GM18499 (cell line): Measurements from ENCODE around the gene SORBS1.
"Not testable (repeated sequence)": the region's sequence is repeated elsewhere in the genome, so short reads cannot be mapped to it uniquely, and the experiment has no call there.

Experiments used
- ATAC-seq: cut with Tn5 transposase; IDR thresholded peaks from one replicate; pipeline ENCODE4 v1.9.1; 2021; ENCODE audit warnings: moderate number of reproducible peaks; ENCODE audit not compliant: insufficient read depth, unreplicated experiment

Gene SORBS1

DNA sequence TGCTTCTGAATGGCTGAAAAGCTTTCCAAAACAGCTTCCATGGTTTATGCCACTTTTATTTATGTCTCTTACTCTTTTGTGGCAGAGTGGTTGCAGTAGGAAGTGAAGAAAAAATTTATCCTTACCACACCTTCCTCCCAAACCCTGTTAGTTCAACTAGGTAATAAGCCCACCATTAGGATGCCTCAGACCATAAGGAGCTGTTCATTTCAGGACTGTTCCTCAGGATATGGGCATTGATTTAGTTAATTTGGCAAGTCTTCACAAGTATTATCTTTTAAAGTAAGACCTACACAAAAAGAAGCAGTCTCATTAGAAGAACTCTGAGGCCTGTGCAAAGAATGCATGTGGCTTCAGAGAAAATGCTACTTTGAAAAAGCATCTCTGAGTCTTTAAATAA is 187.5 kb downstream of the SORBS1 start:
- no peak for ATAC-seq

DNA sequence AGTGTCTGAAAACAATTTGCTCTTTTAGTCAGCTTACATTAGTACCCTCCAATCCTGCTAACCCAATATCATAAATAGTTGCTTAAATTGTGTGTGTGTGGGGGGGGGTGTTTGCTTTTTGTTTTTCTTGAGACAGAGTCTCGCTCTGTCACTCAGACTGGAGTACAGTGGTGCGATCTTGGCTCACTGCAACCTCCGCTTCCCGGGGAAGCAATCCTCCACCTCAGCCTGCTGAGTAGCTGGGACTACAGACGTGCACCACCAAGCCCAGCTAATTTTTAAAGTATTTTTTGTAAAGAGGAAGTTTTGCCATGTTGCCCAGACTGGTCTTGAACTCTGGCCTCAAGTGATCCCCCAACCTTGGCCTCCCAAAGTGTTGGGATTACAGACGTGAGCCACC is 196.8 kb downstream of the SORBS1 start:
- no peak for ATAC-seq

DNA sequence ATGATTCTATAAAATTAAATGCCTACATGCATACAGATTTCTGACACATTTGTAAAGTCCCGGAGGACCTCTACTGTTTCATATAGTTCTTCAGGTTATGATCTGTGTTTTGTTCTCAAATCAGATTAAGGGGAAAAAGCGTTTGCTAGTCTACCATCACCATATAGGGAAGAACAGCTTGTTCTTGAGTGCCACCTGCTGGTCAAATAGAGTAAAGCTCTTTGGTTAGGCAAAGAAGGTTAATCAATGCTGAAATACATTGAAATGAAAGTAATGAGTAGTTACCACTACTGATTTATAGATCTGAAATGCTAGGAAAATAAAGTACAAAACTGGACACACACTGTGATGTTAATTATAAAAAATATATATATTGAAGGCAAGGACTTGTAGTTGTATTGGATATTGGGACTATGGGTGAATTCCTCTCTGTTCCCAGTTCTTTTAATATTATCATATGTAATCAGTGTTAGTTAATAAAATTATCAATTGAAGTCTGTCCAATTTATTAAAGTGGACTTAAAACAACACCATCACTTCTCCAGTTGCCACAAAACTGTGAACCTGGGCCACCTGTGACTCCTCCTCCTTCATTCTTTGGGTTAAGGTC is 197.8 kb downstream of the SORBS1 start:
- ATAC-seq: peak; percentile 72

DNA sequence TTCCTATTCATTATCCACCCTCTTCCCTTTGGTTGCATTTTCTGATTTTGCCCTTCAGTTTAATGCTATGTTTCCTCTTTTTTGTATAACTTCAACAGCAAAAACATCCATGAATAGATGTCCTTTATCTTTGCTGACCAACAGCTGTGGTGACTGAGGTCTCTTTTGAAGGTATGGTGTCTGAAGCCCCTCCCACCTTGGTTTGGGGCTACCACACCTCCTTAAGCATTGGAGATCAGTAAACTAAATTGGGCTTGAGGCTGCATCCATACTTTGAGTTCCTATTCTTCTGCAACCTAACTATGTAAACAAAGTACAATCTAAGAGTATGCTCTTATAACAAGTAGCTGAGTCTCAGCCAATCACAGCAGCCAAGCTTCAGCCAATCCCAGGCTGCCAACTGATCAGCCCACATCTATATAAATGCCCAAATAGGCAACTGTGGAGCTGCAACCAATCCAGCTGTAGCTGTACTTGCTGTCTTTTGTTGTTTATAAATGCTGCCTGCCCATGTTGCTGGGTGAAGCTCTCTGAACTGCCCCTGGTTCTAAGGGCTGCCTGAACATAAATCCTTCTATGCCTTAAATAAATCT is 201.0 kb downstream of the SORBS1 start:
- no peak for ATAC-seq

DNA sequence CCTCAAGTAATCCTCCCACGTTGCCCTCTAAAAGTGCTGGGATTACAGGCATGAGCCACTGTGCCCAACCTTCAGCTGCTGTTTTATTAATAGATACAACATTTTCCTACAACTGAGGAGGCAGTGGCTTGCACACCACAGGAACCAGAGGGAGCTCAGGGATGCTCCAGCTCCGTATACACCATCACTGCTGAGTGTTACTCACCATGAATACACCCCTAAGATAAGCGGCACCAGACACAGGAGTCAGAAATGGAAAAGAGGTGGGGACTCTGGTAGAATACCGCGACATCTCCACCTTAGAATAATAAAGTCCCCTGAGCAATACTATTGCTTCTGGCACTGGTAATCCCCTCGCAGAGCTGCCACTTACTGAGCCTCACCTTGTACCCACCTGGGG is 201.7 kb downstream of the SORBS1 start:
- no peak for ATAC-seq

DNA sequence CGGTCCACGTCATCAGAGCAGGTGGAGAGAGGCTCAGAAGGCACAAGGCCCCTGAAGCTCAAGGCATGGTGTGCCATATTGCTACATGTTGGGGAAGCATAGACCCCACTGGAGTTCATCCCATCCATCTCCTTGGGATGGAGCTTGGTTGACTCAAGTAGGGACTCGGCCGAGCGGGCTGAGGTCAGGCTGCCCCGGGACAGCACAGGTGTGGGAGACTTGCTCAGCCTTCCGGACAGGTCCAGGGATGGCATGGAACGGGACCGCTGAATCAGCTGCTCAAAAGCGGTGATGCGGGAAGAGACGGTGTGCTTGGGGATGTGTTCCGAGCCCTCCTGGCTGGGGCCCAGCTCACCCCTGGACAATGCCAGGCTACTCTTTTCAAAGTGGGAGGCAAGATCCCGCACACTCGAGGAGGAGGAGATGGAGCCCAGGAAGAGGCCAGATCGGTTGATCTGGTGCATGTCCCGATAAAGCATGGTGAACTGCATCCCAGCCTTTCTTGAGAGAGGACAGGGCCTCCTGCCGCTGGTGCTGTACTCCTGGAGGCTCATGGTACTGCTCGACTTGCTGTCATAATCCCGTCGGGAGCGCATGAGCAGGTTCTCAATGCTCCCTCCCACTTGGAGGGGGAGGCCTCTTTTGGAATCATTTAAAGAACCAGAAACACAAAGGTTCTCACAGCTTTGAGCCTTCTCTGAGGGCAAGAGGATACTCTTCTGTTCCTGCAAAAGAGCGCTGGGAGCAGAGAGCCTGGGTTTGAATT is 204.8 kb downstream of the SORBS1 start:
- ATAC-seq: no peak

DNA sequence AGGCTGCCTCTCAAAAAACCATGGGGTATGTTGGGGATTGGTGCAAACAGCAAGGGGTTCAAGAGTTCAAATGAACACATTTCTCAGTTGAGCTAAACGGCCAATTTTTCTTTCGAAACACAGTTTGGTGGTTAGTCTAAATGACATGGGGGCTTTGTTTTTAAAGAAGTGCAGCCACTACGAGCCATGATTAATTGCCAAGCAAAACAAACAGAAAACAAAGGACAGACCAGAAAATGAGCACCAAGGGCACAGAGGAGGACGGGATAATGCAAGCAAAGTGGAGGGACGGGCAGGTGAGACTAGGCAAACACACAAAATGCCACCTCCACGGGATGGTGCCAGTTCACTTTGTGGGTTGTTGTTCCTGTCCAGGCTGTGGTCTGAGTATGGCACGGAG is 205.9 kb downstream of the SORBS1 start:
- ATAC-seq: no peak

DNA sequence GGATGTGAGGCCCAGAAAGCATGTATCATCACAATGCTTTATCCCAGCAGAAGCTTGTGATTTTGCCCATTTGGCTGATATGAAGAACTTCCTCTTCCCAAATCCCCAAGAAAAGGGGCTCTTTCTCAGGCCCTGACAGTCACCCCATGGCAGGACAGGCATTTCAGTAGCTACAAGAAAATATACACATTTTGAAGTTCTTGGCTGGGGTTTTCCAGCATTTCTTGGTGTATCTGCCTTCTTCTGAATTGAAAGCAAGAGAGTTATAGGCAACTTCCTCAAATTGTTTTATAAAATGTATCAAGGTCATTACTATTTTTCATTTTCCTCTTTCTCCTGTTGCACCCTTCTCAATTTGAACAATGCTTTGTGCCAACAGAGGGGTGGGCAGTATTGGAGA is 207.1 kb downstream of the SORBS1 start:
- no peak for ATAC-seq

DNA sequence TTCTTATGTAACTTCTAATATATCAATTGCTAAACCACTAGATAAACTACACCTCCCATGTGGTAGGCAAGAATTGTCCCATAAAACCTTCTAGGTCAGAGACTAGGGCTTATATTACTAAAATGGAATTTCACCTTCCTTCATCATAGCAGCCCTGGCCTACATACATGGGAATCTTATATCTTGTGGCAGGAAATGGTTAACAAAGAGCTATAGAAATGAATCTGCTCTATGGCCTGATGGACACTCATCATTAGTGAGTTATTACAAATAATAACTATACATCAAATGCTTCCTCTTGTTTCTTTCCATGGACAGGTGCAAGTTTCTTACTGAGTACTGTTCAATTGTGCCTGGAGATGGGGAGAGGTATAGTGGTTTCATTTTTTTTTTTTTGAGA is 208.0 kb downstream of the SORBS1 start:
- ATAC-seq: no peak

DNA sequence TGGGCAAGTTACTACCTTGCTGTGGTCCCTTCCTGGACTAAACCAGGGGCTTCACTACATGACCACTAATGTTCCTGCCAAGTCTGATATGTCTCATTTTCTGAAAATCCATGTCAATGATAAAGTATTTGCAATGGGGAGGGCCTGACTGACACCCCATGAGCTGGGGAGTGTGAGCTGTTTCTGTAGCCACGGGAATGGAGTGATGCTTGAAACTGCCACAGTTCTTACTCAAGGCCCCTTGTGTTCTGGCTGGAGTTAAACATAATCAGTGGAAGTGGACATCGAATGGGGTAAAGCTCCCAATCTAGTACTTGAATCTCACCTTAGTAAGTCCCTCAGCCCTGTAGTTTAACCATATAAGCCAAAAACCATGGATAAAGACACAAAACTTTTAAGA is 208.5 kb downstream of the SORBS1 start:
- ATAC-seq: no peak

DNA sequence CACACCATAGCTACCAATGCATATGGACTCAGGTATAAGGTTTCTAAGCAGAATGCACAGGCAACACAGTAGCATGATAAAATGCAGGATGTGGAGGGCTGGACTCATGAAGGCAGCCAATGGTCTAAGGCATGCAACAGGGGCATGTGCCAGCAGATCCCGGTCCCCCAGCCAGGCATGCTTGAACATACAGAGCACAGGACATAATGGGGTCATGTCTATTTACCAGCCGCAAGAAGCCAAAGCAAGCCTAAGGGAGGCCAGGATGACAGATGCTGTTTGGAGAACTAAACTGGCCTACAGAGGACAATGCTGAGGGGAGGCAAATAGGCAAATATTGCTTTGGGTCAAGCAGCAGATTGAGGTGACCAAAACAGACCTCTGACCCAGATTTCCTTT is 210.3 kb downstream of the SORBS1 start:
- ATAC-seq: no peak

DNA sequence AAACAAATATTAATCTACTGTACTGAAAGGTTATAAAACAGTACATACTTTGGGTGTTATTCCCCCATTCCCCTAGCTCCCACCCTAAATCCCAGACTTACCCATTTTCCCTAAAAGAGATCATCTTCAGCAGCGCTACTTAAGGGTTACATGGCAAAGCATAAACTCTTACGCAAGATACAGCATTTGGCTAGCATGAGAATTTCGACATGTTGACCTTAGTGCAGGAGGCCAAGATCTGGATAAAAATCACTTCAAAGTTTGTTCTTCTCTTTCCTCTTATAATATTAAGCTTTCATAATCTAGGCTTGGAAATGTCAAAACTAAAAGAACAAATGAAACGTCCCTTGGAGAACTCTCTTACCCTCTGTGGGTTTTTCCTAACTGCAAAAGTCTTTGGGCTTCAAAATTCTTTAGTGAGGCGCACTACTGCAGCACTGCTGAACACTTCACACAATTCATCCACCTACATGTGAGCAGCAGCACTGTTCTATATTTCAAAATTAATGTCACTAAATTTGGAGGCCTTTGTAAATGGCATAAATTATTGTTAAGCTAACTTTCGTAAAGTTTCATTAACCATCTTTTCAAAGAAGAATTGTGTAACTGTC is 210.8 kb downstream of the SORBS1 start:
- ATAC-seq: no peak

DNA sequence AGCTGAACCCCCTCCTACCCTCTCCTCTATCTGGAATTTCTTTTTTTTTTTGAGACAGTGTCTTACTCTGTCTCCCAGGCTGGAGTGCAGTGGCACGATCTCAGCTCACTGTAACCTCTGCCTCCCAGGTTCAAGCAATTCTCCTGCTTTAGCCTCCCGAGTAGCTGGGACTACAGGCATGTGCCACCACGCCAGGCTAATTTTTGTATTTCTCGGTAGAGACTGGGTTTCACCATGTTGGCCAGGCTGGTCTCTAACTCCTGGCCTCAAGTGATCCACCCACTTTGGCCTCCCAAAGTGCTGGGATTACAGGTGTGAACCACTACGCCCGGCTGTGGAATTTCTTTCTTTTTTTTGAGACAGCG is 213.8 kb downstream of the SORBS1 start:
- ATAC-seq: not testable (repeated sequence)

DNA sequence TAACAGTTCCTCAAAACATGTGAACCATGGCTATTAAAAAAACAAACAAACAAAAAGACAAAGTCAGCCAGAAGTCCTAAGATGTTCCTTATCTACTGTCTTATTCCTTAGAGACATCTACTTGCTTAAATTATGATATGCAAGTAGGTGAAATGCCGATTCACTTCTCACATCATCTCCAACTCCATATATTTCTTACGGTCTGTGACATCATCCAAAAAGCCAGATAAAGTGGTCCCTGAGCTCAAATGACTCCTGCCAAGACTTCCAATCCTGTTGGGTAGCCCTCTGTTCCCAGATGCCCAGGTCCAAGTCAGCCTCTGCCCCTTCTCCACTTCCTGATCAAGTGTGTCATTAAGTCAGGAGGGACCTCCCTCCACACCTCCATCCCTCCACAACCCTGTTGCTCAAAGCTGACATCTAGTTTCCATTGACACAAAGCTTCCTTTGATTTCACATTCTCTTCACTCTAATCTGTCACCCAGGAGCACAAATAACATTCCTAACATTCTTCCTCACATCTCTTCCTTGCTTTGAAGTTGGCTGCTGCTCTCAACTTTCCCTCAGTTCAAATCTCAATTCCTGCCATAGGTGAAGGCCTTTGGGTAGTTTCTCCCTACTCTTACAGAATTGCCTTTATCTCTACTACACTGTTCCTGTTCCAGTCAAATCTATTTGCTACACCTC is 214.3 kb downstream of the SORBS1 start:
- no peak for ATAC-seq

DNA sequence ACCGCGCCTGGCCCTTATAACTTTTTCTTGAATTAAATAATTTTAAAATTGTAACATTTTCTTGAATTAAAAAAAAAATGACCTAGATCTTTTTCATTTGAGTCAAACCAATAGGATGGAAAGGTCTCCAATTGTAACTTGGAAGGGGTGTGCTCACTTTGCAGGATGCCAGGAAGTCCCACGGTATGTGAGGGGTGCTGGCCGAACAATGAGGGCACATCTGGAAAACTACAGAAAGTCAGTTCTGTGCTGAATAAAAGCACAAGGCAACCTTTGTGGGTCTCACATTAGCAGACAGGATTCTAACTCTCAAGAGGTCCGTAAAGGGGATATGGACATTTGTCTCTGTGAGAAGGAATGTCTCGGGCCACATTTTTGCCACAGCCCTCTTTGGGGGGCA is 217.6 kb downstream of the SORBS1 start:
- ATAC-seq: no peak

DNA sequence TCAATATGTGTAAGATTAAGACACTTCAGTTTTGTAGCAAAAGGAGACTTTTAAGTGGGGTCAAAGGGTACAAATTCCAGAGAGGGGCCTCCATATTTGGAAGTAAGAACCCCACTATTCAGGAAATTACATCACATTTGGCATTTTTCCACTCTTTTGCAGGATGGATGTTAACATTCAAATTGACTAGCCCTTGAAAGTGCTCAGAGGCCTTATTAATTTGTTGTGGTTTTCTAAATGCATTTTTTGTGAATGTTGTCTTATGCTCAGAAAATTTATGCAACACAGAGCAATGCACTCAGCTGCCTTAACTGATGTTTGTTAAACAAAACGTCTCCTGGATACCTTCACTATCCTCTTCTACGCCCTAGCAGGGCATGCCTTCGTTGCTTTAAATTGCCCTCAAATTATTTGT is 219.4 kb downstream of the SORBS1 start:
- ATAC-seq: no peak

DNA sequence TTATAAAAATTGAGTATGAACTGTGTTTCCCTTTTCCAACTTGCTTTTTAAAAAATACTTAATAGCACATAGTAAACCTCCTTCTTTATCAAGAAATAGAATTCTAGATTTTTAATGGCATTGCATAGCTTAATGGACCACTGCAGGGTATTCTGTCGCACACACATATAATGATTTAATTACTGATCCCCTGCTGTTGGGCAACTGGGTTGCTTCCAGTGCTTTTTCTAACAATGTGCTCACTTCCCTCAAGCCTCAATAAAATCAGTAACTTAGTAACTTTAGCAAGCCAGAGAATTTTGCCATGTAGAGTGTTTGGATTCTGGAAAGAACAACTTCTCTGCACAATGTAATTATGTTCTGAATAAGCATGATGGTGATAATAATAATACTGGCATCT is 221.3 kb downstream of the SORBS1 start:
- ATAC-seq: no peak

DNA sequence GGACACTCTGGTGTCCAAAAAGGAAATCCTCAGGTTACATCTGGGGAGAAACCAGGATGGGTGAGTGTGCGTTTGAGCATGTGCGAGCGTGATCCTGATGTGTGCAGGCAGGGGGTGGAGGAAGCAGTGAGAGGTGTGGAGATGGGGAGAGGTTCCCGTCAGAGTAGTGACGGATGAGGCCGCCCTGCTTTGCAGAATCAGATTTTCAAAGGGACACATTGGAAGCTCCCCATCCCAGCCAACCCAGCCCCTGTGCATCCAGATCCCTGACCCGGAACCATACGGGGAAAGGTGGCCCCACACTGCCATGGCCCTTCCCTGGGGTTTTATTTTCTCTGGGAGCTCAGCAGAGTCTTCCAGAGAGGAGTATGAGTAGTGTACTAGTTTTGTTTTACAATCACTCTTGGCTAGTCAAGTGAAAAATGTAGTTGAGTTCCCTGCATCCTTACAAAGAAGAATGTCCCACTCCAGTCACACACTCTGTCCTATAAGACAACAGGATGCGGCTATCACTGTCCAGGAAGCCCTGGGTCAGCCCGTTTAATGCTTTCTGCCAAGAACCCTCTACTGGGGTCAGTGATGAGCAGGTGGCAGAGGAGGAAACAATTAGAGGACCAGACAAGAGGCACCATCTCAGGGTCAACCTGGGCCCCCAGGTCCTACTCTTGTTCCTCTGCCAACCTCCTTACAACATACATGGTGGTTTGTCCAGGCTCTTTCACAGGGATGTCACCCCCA is 223.6 kb downstream of the SORBS1 start:
- no peak for ATAC-seq

DNA sequence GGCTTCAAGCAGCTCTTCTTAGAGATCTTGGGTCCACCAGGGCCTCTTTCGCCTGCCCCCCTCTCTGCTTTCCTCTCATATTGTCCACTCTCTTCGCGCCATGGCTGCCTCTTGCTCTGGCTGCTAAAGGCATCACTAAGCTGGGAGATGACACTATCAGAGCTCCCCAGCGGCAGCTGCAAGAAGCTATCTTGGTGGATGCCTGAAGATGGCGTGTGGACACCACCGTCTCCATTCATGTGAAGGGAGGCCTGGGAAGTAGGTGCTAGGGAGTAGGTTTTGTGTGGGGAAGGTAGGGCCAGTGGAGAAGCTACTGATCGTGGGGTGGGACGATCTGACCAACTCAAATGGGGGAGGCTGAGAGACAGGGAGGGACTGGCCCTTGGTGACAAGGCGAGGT is 224.5 kb downstream of the SORBS1 start:
- no peak for ATAC-seq
